C1 segment of cervical spinal cord (tissue), 14 donors: Measurements from ENCODE around the gene SELENOI.
"Not testable (repeated sequence)": the region's sequence is repeated elsewhere in the genome, so short reads cannot be mapped to it uniquely, and the experiment has no call there.

ENCODE experiments used
- DNase-seq, 14 donors: peaks; one replicate each; lab custom pipeline; 2025; lab: John Stamatoyannopoulos, UW

Gene SELENOI

GRCh38 chr2:26356111-26356510 is 10.2 kb downstream of the SELENOI start:
- no peak for DNase-seq

DNA sequence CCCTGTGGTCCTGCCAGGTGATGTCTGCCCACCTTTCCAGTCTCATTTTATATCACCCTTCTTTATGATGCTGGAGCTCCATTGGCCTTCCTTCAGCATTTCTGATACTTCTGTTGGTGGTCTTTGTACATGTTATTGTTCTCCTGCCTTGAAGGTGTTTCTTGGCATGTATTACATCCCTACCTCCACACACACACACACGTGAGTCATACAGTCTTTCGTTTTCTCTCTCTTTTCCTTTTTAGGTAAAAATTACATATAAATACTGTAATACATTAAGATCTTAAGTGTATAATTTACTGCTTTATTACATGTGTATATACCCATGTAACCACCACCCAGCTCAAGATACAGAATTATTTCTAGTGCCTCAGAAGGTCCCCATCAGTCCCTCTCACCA is 10.8 kb downstream of the SELENOI start:
- DNase-seq: no peak

- DNase-seq: no peak
These were observed 14.0 kb downstream of the SELENOI start for GRCh38 chr2:26359886-26360473.

DNA sequence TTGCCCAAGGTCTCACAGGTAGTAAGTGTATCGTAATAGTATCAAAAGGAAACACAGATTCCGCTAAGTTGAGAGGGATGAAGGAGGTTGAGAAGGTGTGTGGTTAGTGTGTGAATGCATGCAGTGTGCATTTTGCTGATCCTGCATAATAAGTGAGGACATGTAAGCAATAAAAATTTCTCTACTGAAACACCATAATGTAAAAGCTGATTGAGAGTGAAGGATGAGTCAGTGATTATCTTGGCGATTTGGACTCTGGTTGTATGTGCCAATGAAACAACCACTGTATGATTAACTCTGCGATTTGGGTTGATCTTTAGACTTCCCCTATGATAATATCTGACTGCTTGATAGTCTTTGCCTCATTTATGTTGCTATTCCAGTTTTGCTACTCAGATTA is 17.4 kb downstream of the SELENOI start:
- no peak for DNase-seq

DNA sequence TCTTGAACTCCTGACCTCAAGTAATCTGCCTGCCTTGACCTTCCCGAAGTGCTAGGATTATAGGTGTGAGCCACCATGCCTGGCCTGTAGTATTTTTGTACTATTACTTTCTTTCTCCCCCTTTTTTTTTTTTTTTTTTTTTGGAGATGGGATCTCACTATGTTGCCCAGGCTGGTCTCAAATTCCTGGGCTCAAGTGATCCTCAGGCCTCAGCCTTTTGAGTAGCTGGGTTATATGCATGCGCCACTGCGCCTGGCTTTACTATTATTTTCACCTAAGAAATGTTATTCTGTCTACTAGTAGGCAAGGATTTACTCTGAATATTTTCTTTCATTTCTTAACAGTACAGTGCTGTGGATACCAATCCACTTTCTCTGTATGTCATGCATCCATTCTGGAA is 18.0 kb downstream of the SELENOI start:
- DNase-seq: no peak

DNA sequence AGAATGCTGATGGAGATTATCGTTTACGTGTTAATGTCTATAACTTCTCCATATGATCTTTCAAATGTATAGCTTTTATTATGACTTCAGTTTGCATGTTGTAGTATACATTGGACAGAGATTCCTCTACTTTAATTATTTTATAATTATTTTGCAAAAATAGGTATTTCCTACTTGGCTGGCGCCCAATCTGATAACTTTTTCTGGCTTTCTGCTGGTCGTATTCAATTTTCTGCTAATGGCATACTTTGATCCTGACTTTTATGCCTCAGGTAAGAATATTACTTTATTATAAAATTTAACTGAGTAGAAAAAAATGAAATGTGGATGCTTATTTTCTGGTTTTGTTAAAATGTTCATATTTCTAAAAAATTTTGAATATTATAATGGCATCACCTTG is 18.7 kb downstream of the SELENOI start:
- DNase-seq: no peak

DNA sequence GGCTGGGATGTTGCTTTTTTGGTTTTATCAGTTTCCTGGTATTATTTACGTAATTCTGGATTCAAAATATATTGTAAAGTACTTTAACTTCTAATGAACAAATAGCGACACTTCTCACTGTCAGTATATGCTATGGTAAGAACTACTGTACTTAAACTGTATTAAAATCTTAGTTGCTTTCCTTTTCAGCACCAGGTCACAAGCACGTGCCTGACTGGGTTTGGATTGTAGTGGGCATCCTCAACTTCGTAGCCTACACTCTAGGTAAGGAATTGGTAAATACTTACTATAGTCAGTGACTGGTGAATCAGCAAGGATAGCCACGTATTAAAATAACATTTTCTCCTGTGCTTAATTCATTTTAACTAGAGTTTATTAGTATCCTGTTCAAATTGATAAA is 21.0 kb downstream of the SELENOI start:
- DNase-seq: no peak

DNA sequence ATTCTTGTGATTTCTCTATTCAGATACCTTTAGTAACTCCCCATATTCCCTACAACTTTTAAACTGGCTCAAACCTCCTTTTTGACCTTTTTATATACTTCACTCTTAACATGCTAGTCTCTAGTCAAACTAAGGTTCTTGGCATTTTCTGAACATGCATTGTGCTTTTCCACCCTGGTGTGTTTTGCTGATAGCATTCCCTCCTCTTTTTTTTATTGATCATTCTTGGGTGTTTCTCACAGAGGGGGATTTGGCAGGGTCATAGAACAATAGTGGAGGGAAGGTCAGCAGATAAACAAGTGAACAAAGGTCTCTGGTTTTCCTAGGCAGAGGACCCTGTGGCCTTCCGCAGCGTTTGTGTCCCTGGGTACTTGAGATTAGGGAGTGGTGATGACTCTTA is 23.7 kb downstream of the SELENOI start:
- DNase-seq: not testable (repeated sequence)

DNA sequence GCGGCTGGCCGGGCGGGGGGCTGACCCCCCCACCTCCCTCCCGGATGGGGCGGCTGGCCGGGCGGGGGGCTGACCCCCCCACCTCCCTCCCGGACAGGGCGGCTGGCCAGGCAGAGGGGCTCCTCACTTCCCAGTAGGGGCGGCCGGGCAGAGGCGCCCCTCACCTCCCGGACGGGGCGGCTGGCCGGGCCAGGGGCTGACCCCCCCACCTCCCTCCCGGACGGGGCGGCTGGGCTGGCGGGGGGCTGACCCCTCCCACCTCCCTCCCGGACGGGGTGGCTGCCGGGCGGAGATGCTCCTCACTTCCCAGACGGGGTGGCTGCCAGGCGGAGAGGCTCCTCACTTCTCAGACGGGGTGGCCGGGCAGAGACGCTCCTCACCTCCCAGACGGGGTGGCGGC is 25.0 kb downstream of the SELENOI start:
- not testable (repeated sequence) for DNase-seq

- no peak for DNase-seq
These were observed 30.9 kb downstream of the SELENOI start for GRCh38 chr2:26376799-26377198.

DNA sequence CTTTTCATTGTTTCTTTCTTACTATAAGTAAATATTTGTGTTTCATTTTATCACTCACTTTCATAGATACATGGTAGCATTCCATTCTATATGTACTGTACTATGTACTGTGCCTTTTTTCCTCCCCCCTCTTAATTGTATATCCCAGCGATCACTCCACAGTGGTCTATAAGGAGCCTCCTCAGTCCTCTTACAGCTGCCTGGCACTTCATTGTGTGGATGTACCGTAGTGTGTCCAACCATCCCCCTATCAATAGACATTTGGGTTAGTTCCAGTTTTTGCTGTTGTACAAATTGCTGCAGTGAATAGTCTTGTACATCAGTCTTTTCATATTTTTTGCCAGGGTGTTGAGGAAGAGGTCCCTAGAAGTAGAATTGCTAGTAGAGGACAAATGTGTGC is 34.3 kb downstream of the SELENOI start:
- no peak for DNase-seq

- DNase-seq: no peak
These were observed 36.6 kb downstream of the SELENOI start for GRCh38 chr2:26382564-26382963.

DNA sequence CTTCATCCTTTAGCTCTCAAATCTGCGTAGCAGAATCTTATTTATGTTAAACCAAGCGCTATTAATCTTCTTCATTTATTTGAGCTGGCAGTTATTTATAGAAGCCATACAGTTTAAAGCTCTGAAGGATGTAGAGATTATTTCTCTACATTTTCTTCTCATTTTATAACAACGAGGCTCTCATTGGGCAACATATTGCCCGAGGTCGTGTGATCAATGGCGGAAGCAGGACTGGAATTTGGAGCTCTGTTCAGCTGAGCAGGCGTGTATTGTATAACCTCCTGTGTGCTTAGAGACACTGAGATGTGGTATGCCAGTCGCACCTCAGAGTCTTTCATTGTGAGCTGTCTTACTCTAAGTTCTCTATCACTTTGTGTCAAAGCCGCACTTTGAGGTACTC is 38.2 kb downstream of the SELENOI start:
- DNase-seq: no peak

DNA sequence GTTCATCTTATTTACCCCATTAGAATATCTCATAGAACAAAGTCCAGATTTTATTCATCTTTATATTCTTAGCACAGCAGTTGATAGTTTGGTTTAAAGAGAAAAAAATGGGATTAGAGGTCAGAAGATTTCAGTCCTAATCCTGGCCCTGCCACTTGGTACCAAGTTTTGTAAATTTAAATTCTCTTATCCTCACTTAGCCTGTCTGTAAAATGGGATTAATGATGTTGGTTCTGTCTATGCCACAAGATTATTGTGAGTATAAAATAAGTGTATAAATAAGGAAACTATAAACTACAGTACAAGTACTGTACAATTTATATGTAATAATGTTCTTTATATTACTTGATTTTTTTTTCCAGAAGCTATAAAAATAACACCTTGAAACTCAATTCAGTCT is 38.7 kb downstream of the SELENOI start:
- DNase-seq: no peak

DNA sequence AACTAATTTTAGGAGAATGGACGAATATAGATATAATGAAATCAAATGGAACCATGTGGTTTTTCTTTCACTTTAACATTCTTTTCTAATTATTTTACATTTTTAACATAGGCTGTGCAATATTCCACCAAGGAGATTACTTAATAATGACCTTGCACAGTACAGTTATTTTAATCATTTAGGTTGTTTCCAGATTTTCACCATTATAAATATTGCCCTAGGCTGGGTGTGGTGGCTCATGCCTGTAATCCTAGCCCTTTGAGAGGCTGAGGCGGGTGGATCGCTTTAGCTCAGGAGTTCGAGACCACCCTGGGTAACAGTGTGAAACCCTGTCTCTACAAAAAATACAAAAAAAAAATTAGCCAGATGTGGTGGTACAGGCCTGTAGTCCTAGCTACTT is 41.2 kb downstream of the SELENOI start:
- DNase-seq: no peak

- no peak for DNase-seq
These were observed 48.8 kb downstream of the SELENOI start for GRCh38 chr2:26394694-26395093.

DNA sequence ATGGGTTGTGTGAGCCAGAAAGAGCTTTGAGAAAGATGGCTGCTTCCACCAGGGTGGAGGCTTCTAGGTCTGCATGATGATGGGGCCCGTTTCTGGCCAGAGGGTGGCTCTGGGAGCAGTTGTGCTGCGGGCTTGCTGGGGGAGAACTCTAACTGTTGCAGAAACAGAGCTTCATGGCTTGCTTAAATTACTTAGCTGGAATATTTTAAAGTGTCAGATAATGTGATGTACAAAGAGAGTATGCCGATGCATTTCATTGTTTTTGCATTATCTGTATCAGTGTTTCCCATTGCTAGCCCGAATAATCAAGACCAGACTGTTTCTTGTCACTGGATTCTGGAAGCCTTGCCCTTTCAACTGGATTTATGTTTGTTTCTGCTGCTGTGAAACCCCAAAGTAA is 49.5 kb downstream of the SELENOI start:
- no peak for DNase-seq

DNA sequence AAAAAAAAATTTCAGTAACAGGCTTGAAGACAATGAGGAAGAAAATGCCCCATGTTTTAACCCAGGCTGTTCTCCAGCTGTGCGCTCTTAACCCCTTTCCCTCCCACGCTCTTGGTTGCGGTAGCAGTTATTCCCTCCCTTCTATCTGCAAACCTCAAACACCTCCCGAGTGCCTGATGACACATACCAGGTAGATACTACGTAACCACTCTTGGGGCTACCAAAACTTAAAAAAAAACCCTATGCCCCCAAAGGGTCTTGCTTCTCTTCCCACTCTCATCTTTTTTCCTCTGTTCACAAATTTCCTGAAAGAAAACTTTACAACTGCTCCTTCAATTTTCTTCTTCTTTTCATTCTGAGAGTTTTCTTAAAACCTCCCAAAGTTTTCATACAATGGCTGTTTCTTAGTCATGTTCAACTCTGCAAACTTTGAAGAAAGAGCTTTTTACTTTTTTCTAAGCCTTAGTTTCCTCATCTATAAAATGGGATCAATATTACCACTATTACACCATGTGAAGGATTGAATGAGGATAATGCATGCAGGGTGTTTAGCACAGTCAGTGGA is 50.9 kb downstream of the SELENOI start:
- no peak for DNase-seq

GRCh38 chr2:26399771-26400376 is 53.9 kb downstream of the SELENOI start:
- DNase-seq: no peak

DNA sequence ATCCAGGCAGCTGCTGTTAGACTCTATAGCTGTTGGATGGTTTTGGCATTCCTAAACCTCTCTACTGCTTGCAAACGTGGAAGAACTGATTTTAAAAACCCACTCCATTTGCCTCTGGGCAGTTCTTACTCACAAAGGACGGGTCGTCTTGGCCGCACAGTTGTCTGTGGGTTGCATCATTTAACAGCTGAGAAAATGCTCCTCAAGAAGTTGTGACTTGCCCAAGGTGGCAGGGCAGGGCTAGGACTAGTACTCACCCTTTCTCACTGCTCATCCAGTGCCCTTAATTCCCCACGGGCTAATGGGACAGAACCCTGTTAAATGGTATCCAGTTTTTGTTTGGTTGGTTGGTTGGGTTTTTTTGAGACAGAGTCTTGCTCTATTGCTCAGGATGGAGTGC is 54.8 kb downstream of the SELENOI start:
- DNase-seq: no peak

DNA sequence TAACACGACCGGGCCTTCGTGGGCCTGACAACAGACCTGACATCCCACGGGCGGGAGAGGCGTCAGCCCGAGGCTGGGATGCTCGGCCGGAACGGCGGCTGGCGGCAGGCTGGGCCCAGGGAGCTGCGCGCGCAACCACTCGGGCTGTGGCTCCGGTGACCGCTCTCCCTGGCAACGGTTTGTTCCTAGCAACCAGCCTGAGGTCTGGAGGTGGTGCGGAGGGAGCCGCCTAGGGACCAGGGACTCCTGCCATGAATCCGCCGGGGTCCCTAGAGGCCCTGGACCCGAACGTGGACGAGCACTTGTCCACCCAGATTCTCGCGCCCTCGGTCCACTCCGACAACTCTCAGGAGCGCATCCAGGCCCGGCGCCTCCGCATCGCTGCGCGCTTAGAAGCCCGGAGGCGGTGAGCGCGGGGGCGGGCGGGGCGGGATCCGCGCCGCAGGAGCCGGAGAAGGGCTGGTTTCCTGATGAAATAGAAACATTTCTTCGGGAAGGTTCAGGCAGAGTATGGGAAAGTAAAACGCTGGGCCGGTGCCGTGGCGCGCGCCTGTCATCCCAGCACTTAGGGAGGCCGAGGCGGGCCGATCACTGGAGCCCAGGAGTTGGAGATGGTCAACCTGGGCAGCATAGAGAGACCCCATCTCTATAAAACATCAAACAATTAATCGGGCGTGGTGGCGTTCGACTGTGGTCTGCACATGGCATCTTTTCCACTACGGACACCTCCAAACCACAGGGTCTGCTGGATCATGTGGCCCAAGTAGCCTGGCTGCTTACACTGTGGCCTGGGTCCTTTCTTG is 56.0 kb downstream of the SELENOI start, which contains the start of gene DRC1:
Gene DRC1 (plus strand): TSS at position 182 of the 803 bp plus-strand sequence. CDS start 70 bp downstream, at position 252.
- peak in 9 of 14 donors; percentile 5 to 62 (median 29) for DNase-seq

DNA sequence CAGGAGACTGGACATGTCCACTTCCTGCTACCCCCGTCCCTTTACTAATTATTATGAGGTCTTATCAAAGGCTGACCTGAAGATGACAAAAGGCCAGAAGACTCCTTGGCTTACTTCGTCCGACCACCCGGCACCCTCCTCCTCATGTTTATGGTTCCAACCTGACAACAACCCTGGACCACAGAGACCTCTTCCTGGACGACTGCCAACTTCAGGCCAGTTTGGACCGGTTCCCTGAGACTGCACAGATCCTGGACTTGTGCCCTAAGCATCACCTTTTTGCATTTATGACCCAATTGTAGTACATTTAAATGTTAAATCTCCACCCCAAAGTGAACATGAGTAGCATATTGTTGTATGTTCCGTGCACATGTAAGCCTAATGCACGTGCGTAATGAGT is 61.6 kb downstream of the SELENOI start:
- no peak for DNase-seq

GRCh38 chr2:26409785-26410184 is 63.8 kb downstream of the SELENOI start:
- no peak for DNase-seq
